ENCODE results near the gene CNKSR3.

The CNKSR3 gene

GRCh38 chr6:154494592-154495311, 15.7 kb downstream of the CNKSR3 start:
- no peak for DNase-seq (ENCODE audit: low read depth in 1 of 2, low spot score in 1 of 2)
- TF ChIP-seq JUND (IDR thresholded peaks at IDR 0.05; ENCODE audit: low read depth), result no peak
- in situ Hi-C loops (cut with HindIII; ENCODE audit: low pct_unique_long_range_greater_than_20kb, low sequenced_read_pairs), result no loop called here

- TF ChIP-seq JUND (IDR thresholded peaks at IDR 0.05; ENCODE audit: low read depth), result no peak
- in situ Hi-C loops (cut with HindIII; ENCODE audit: low pct_unique_long_range_greater_than_20kb, low sequenced_read_pairs), result no loop called here
- DNase-seq (ENCODE audit: low read depth in 1 of 2, low spot score in 1 of 2), result no peak
Measured at GRCh38 chr6:154491567-154492470, 18.7 kb downstream of the CNKSR3 start.

- in situ Hi-C loops (cut with HindIII; ENCODE audit: low pct_unique_long_range_greater_than_20kb, low sequenced_read_pairs), result no loop called here
- no peak for TF ChIP-seq JUND (IDR thresholded peaks at IDR 0.05; ENCODE audit: low read depth)
- no peak for DNase-seq (ENCODE audit: low read depth in 1 of 2, low spot score in 1 of 2)
Measured at GRCh38 chr6:154489822-154490221, 20.7 kb downstream of the CNKSR3 start.

GRCh38 chr6:154488802-154489437, 21.6 kb downstream of the CNKSR3 start:
- in situ Hi-C loops (cut with HindIII; ENCODE audit: low pct_unique_long_range_greater_than_20kb, low sequenced_read_pairs), result no loop called here
- no peak for TF ChIP-seq JUND (IDR thresholded peaks at IDR 0.05; ENCODE audit: low read depth)
- DNase-seq (ENCODE audit: low read depth in 1 of 2, low spot score in 1 of 2), result no peak

- DNase-seq (ENCODE audit: low read depth in 1 of 2, low spot score in 1 of 2), result no peak
- no peak for TF ChIP-seq JUND (IDR thresholded peaks at IDR 0.05; ENCODE audit: low read depth)
- in situ Hi-C loops (cut with HindIII; ENCODE audit: low pct_unique_long_range_greater_than_20kb, low sequenced_read_pairs), result no loop called here
Measured at GRCh38 chr6:154488248-154488593, 22.3 kb downstream of the CNKSR3 start.

DNA sequence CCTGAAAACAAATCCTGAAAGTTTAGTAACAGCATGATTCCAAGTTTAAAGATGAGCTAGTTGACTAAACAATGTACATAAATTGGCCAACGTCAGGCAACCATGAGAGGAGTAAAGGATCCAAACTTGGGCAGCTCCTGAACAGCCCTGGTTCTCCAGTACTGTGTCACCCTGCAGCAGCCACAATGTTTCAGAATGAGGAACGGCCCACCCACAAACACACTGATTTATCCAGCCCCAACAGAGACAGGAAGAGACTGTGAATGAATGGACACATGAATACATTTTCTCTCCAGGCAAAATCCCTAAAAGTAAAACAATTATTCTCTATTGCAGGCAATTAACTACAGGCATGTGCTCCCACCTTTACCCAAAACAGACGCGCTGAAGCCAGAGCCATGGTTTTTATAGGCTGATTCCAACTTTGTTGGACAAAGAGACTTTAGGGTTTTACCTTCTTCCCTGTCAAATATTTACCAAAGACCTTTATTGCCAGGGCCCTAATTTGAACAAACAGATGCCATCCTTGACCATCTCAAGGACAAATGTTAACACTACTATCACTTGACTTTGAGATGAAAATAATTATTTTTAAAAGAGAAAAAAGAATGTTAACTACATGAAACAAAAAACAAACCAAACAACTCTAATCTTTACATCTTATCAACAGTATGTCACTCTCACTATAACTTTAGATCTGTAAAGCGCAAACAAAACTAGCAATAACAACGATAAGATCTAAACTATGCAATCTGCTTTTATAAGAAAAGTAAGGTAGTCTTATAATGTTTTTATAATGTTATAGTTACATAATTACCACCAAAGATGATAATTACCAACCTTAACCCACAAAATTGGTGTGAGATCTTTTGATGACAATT, 22.9 kb downstream of the CNKSR3 start:
- in situ Hi-C loops (cut with HindIII; ENCODE audit: low pct_unique_long_range_greater_than_20kb, low sequenced_read_pairs), result no loop called here
- no peak for TF ChIP-seq JUND (IDR thresholded peaks at IDR 0.05; ENCODE audit: low read depth)
- DNase-seq (ENCODE audit: low read depth in 1 of 2, low spot score in 1 of 2), result no peak

DNA sequence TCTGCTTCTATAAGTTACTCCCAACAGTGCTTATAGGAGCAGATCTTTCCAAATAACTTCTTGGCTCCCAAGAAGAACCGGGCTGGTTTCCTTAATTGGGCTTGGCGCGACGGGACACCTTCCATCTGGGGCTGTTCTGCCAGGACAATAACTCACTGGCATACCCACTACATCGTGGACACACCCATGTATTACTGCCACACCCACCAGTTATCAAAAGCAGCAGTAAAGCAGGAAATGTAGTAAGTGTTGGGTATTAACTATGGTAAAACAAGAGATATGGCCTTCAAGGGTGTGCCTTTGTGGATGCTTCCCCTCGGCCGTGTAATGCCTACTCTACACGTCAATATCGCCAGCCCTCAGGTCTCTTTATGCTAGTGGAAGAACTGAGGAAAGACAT, 24.7 kb downstream of the CNKSR3 start:
- no peak for DNase-seq (ENCODE audit: low read depth in 1 of 2, low spot score in 1 of 2)
- in situ Hi-C loops (cut with HindIII; ENCODE audit: low pct_unique_long_range_greater_than_20kb, low sequenced_read_pairs), result no loop called here
- TF ChIP-seq JUND (IDR thresholded peaks at IDR 0.05; ENCODE audit: low read depth), result no peak

GRCh38 chr6:154484942-154485341, 25.5 kb downstream of the CNKSR3 start:
- DNase-seq (ENCODE audit: low read depth in 1 of 2, low spot score in 1 of 2), result no peak
- in situ Hi-C loops (cut with HindIII; ENCODE audit: low pct_unique_long_range_greater_than_20kb, low sequenced_read_pairs), result no loop called here
- TF ChIP-seq JUND (IDR thresholded peaks at IDR 0.05; ENCODE audit: low read depth), result no peak

DNA sequence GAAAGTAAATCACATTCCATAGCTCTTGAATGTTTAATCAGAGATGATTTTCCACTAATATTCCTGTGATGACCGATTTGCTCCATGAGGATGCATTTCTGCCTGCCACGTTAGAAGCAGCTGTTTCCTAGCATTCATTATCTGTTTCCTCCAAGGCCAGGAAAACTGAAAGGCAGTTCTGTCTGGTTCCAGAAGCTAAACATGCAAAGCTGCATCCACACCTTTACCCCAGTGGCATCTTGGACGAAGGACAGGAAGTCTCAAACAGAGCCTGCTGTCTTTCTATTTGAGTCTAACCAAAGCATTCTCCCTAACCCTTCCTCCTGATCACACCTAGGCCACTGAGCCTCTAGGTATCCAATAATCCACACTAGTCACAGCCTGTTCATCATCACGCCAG, 27.6 kb downstream of the CNKSR3 start:
- DNase-seq (ENCODE audit: low read depth in 1 of 2, low spot score in 1 of 2), result no peak
- TF ChIP-seq JUND (IDR thresholded peaks at IDR 0.05; ENCODE audit: low read depth), result no peak
- in situ Hi-C loops (cut with HindIII; ENCODE audit: low pct_unique_long_range_greater_than_20kb, low sequenced_read_pairs), result no loop called here

DNA sequence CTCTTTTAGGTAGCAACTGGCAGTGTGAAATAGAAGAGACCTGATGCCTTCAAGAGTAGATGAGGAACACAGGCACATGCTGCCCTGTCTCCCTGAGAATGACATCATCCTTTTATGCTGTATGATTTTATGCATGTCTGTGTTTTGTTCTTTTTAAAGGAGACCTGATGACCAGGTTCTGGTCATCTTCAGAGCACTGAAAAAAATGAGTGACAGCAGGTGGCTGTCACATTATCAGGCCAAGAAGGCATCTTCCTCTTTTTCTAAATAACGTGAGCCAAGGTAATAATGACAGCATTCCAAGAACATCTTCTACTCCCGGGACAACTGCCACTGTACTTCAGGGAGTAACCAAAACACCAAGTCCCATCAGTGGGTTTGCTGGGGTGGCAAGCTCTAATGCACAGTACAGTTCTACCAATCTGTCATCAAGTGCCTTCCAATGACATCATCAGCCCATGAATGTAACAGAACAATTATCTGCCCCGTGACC, 28.9 kb downstream of the CNKSR3 start:
- no peak for TF ChIP-seq JUND (IDR thresholded peaks at IDR 0.05; ENCODE audit: low read depth)
- in situ Hi-C loops (cut with HindIII; ENCODE audit: low pct_unique_long_range_greater_than_20kb, low sequenced_read_pairs), result no loop called here
- DNase-seq (ENCODE audit: low read depth in 1 of 2, low spot score in 1 of 2), result no peak

DNA sequence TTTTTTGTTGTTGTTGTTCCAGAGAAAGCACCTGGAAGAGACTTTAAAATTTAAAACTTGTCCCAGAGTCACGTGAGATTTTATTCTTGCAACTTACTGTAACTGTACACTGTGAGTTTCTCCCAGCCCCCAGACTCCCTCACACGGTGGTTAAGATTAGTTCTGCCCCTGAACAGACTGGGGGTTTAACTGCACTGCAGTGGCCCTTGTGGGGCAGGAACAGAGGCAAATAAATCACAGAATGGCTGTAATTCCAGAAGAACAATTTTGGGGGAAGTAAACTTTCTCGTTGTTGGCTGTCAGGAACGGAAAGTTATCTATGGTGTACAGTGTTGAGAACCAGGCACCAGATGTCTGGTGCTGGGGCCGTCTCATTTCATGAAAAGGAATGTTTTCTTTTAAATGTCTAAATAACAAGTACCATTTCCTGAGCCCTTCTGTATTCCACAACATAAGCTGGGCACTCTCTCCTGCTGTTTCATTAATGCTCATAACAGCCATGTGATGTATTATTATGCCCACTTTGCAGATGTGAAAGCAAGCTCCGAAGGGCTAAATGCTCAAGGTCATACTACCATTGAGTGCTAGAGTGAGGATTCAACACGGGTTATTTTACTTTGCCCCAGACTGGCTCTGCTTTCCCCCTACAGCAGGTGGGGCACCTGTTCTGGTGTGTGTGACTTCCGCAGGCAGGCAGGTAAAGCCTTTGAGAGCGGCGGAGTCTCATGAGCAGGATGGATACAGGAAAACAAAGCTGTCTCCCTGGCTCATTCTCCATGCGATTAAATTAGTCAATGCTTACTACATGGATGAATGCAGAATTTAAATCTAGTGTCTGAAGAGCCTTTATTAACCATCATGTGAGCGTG, 30.5 kb downstream of the CNKSR3 start:
- no peak for TF ChIP-seq JUND (IDR thresholded peaks at IDR 0.05; ENCODE audit: low read depth)
- in situ Hi-C loops (cut with HindIII; ENCODE audit: low pct_unique_long_range_greater_than_20kb, low sequenced_read_pairs), result no loop called here
- DNase-seq (ENCODE audit: low read depth in 1 of 2, low spot score in 1 of 2), result no peak

Data from T47D (cell line).